NCI-H1694 treated with DMSO at 0.1 percent for 48 hours (cell line): ENCODE results near the gene RABL6.
"Not testable (repeated sequence)": the region's sequence is repeated elsewhere in the genome, so short reads cannot be mapped to it uniquely, and the experiment has no call there.

ENCODE experiments used
- DNase-seq: peaks from one replicate; lab custom pipeline; 2025; lab: John Stamatoyannopoulos, UW

Gene RABL6

GRCh38 chr9:136776947-136777346 is 30.8 kb upstream of the RABL6 start:
- no peak for DNase-seq

GRCh38 chr9:136777359-136777758 is 30.4 kb upstream of the RABL6 start:
- no peak for DNase-seq

GRCh38 chr9:136779808-136780207 is 27.9 kb upstream of the RABL6 start:
- DNase-seq: no peak

GRCh38 chr9:136782452-136782851 is 25.3 kb upstream of the RABL6 start:
- DNase-seq: no peak

GRCh38 chr9:136784249-136784996 is 23.3 kb upstream of the RABL6 start:
- DNase-seq: peak; percentile 49

GRCh38 chr9:136784997-136785361 is 22.8 kb upstream of the RABL6 start:
- no peak for DNase-seq

- DNase-seq: not testable (repeated sequence)
These were observed 22.0 kb upstream of the RABL6 start for GRCh38 chr9:136785565-136786355.

GRCh38 chr9:136786451-136786850 is 21.3 kb upstream of the RABL6 start:
- DNase-seq: no peak

GRCh38 chr9:136786983-136787382 is 20.8 kb upstream of the RABL6 start:
- DNase-seq: not testable (repeated sequence)

GRCh38 chr9:136787690-136788400 is 19.9 kb upstream of the RABL6 start:
- peak; percentile 37 for DNase-seq

- DNase-seq: not testable (repeated sequence)
These were observed 18.9 kb upstream of the RABL6 start for GRCh38 chr9:136788644-136789522.

GRCh38 chr9:136789523-136789937 is 18.2 kb upstream of the RABL6 start:
- DNase-seq: no peak

- peak; percentile 96 for DNase-seq
These were observed 16.9 kb upstream of the RABL6 start, which contains the start of gene TMEM141 for GRCh38 chr9:136790640-136791515. TSS of gene TMEM141 (plus strand) at chr9:136791344. CDS start at chr9:136791371, 27 bp downstream.

GRCh38 chr9:136791516-136792276 is 16.1 kb upstream of the RABL6 start:
- peak; percentile 14 for DNase-seq

- no peak for DNase-seq
These were observed 15.2 kb upstream of the RABL6 start for GRCh38 chr9:136792321-136793085.

GRCh38 chr9:136793086-136793946 is 14.4 kb upstream of the RABL6 start:
- DNase-seq: no peak

GRCh38 chr9:136794281-136794999 is 13.3 kb upstream of the RABL6 start:
- DNase-seq: no peak
